ENCODE measurements around the gene DDX3Y.

The DDX3Y gene

GRCh38 chrY:12905895-12906294 lies 1.2 kb downstream of the DDX3Y start:
- no peaks in the 10 kb centered on the region for H3K9me3 ChIP-seq (ENCODE audit: low read length)
- peak overlapping the region; percentile 95 for H3K27ac ChIP-seq (ENCODE audit: low read depth, low read length, poor library complexity, severe bottlenecking)
- no peaks in the 10 kb centered on the region for H4K20me1 ChIP-seq (ENCODE audit: insufficient read depth, low read length)
- H3K36me3 ChIP-seq (ENCODE audit: insufficient read depth, low read length): peaks cover 35% of the 10 kb centered on the region
- H3K4me2 ChIP-seq (ENCODE audit: low read length): peak overlapping the region; percentile 78
- TF ChIP-seq, protein P1, sequence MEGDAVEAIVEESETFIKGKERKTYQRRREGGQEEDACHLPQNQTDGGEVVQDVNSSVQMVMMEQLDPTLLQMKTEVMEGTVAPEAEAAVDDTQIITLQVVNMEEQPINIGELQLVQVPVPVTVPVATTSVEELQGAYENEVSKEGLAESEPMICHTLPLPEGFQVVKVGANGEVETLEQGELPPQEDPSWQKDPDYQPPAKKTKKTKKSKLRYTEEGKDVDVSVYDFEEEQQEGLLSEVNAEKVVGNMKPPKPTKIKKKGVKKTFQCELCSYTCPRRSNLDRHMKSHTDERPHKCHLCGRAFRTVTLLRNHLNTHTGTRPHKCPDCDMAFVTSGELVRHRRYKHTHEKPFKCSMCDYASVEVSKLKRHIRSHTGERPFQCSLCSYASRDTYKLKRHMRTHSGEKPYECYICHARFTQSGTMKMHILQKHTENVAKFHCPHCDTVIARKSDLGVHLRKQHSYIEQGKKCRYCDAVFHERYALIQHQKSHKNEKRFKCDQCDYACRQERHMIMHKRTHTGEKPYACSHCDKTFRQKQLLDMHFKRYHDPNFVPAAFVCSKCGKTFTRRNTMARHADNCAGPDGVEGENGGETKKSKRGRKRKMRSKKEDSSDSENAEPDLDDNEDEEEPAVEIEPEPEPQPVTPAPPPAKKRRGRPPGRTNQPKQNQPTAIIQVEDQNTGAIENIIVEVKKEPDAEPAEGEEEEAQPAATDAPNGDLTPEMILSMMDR (IDR thresholded peaks at IDR 0.05; ENCODE audit: low read length): no peak
- TF ChIP-seq EZH2 (IDR thresholded peaks at IDR 0.05; ENCODE audit: borderline replicate concordance, low read length): no peak
- peak overlapping the region; percentile 100 for H3K4me3 ChIP-seq (ENCODE audit: low read depth, low read length, poor library complexity, severe bottlenecking)
- peaks cover 19% of the 10 kb centered on the region for H3K4me1 ChIP-seq (ENCODE audit: insufficient read depth, low read length, severe bottlenecking)
- H3K79me2 ChIP-seq (ENCODE audit: insufficient read depth, low read length): peaks cover 52% of the 10 kb centered on the region
- no peak overlapping the region for H2AFZ ChIP-seq (ENCODE audit: low read length)
- H3F3A ChIP-seq (ENCODE audit: insufficient read depth, low read length): no peaks in the 10 kb centered on the region
- no peaks in the 10 kb centered on the region for H3K27me3 ChIP-seq (ENCODE audit: insufficient read depth, low read length)
- peak overlapping the region; percentile 99 for H3K9ac ChIP-seq (ENCODE audit: low read length)
- no peaks in the 10 kb centered on the region for H3K9me2 ChIP-seq (ENCODE audit: low read depth, low read length)

DNA sequence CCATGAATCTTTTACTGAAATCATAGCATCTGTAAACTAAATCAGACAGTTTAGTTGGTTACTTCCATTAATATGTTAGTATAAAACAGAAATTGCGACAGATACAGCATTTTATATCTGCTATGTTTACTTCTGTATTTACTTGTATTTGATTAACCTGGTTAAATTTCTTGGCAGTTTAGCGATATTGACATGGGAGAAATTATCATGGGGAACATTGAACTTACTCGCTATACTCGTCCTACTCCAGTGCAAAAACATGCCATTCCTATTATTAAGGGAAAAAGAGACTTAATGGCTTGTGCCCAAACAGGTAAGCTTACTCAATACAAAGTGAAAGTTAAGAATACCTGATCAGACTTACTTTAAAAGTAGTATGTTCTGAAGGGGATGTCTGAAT lies 8.9 kb downstream of the DDX3Y start:
- no peaks in the 10 kb centered on the region for H3F3A ChIP-seq (ENCODE audit: insufficient read depth, low read length)
- H3K36me3 ChIP-seq (ENCODE audit: insufficient read depth, low read length): peaks cover 95% of the 10 kb centered on the region
- no peak overlapping the region for H3K4me3 ChIP-seq (ENCODE audit: low read depth, low read length, poor library complexity, severe bottlenecking)
- TF ChIP-seq, protein P1 (IDR thresholded peaks at IDR 0.05; ENCODE audit: low read length): no peak
- TF ChIP-seq EZH2 (IDR thresholded peaks at IDR 0.05; ENCODE audit: borderline replicate concordance, low read length): no peak
- H2AFZ ChIP-seq (ENCODE audit: low read length): no peak overlapping the region
- H3K4me1 ChIP-seq (ENCODE audit: insufficient read depth, low read length, severe bottlenecking): no peaks in the 10 kb centered on the region
- peaks cover 31% of the 10 kb centered on the region for H3K79me2 ChIP-seq (ENCODE audit: insufficient read depth, low read length)
- no peak overlapping the region for H3K27ac ChIP-seq (ENCODE audit: low read depth, low read length, poor library complexity, severe bottlenecking)
- no peak overlapping the region for H3K9ac ChIP-seq (ENCODE audit: low read length)
- H3K9me3 ChIP-seq (ENCODE audit: low read length): no peaks in the 10 kb centered on the region
- H4K20me1 ChIP-seq (ENCODE audit: insufficient read depth, low read length): no peaks in the 10 kb centered on the region
- no peaks in the 10 kb centered on the region for H3K9me2 ChIP-seq (ENCODE audit: low read depth, low read length)
- no peaks in the 10 kb centered on the region for H3K27me3 ChIP-seq (ENCODE audit: insufficient read depth, low read length)
- no peak overlapping the region for H3K4me2 ChIP-seq (ENCODE audit: low read length)

DNA sequence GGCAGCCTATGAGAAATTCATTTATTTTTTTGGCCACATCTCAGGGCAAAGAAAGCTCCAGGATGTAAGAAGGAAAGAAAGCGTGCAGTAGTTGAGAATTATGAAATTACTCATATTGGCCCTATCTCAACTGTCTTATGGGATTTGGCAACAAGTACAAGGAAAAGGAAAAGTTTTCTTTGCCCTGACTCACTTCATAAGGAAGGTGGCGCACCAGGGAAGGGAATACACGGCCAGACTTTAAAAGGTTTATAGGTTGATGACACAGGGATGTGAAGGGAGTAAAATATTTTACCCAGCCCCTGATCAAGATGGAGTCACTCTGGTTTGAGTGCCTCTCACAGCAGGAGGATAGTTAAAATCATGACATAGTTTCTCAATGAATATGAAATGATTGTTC lies 23.4 kb downstream of the DDX3Y start:
- no peaks in the 10 kb centered on the region for H3F3A ChIP-seq (ENCODE audit: insufficient read depth, low read length)
- no peaks in the 10 kb centered on the region for H4K20me1 ChIP-seq (ENCODE audit: insufficient read depth, low read length)
- H3K27me3 ChIP-seq (ENCODE audit: insufficient read depth, low read length): no peaks in the 10 kb centered on the region
- H2AFZ ChIP-seq (ENCODE audit: low read length): no peak overlapping the region
- no peak overlapping the region for H3K9ac ChIP-seq (ENCODE audit: low read length)
- no peak overlapping the region for H3K27ac ChIP-seq (ENCODE audit: low read depth, low read length, poor library complexity, severe bottlenecking)
- TF ChIP-seq, protein P1 (IDR thresholded peaks at IDR 0.05; ENCODE audit: low read length): no peak
- no peak for TF ChIP-seq EZH2 (IDR thresholded peaks at IDR 0.05; ENCODE audit: borderline replicate concordance, low read length)
- no peak overlapping the region for H3K4me3 ChIP-seq (ENCODE audit: low read depth, low read length, poor library complexity, severe bottlenecking)
- H3K4me2 ChIP-seq (ENCODE audit: low read length): no peak overlapping the region
- no peaks in the 10 kb centered on the region for H3K9me2 ChIP-seq (ENCODE audit: low read depth, low read length)
- no peaks in the 10 kb centered on the region for H3K4me1 ChIP-seq (ENCODE audit: insufficient read depth, low read length, severe bottlenecking)
- no peaks in the 10 kb centered on the region for H3K9me3 ChIP-seq (ENCODE audit: low read length)
- no peaks in the 10 kb centered on the region for H3K36me3 ChIP-seq (ENCODE audit: insufficient read depth, low read length)
- H3K79me2 ChIP-seq (ENCODE audit: insufficient read depth, low read length): no peaks in the 10 kb centered on the region

All from OCI-LY1 (cell line).